OCI-LY1 (cell line): ENCODE measurements around the gene FAM13A.

Experiments used
- H2AFZ ChIP-seq: fragments of 200-600 bp; sonication (generic), shearing (Covaris generic); 2 replicates; pipeline ENCODE4 v1.6.0; 2014; ENCODE audit warnings: antibody characterized with exemption, mild to moderate bottlenecking, low read length
- H3F3A ChIP-seq: fragments of 200-600 bp; sonication (generic), shearing (Covaris generic); 2 replicates; pipeline ENCODE4 v1.6.0; 2014; ENCODE audit warnings: mild to moderate bottlenecking, antibody characterized with exemption, low read length, moderate library complexity; ENCODE audit not compliant: insufficient read depth
- H3K27ac ChIP-seq: fragments of 200-600 bp; sonication (generic); 2 replicates; pipeline ENCODE4 v1.5.1; 2014; ENCODE audit warnings: low read length, mixed run types, mild to moderate bottlenecking, low read depth; ENCODE audit not compliant: poor library complexity, severe bottlenecking
- H3K27me3 ChIP-seq: fragments of 200-600 bp; sonication (generic); 2 replicates; pipeline ENCODE4 v1.6.0; 2014; ENCODE audit warnings: antibody characterized with exemption, mild to moderate bottlenecking, low read length, moderate library complexity; ENCODE audit not compliant: insufficient read depth
- H3K36me3 ChIP-seq: fragments of 200-600 bp; sonication (generic); 2 replicates; pipeline ENCODE4 v1.6.1; 2014; ENCODE audit warnings: mild to moderate bottlenecking, antibody characterized with exemption, low read length, moderate library complexity, mixed read lengths; ENCODE audit not compliant: insufficient read depth
- H3K4me1 ChIP-seq: fragments of 200-600 bp; sonication (generic); 2 replicates; pipeline ENCODE4 v1.5.1; 2014; ENCODE audit warnings: mild to moderate bottlenecking, low read length, moderate library complexity; ENCODE audit not compliant: insufficient read depth, severe bottlenecking
- H3K4me2 ChIP-seq: fragments of 200-600 bp; sonication (generic), shearing (Covaris generic); 2 replicates; pipeline ENCODE4 v1.6.1; 2014; ENCODE audit warnings: low read length
- H3K4me3 ChIP-seq: fragments of 200-600 bp; sonication (generic); 2 replicates; pipeline ENCODE4 v1.5.1; 2014; ENCODE audit warnings: low read length, low read depth, mild to moderate bottlenecking, mixed read lengths; ENCODE audit not compliant: poor library complexity, severe bottlenecking
- H3K79me2 ChIP-seq: fragments of 200-600 bp; shearing (Covaris generic); 2 replicates; pipeline ENCODE4 v1.6.1; 2016; ENCODE audit warnings: mixed run types, low read length, mixed read lengths; ENCODE audit not compliant: insufficient read depth
- H3K9ac ChIP-seq: fragments of 200-600 bp; sonication (generic), shearing (Covaris generic); 2 replicates; pipeline ENCODE4 v1.6.1; 2014; ENCODE audit warnings: mild to moderate bottlenecking, low read length, mixed read lengths
- H3K9me2 ChIP-seq: fragments of 200-600 bp; sonication (generic), shearing (Covaris generic); 2 replicates; pipeline ENCODE4 v1.6.1; 2014; ENCODE audit warnings: low read depth, mild to moderate bottlenecking, low read length, mixed read lengths
- H3K9me3 ChIP-seq: fragments of 200-600 bp; shearing (Covaris generic); 2 replicates; pipeline ENCODE4 v1.6.1; 2014; ENCODE audit warnings: low read length, mixed read lengths
- H4K20me1 ChIP-seq: fragments of 200-600 bp; sonication (generic), shearing (Covaris generic); 2 replicates; pipeline ENCODE4 v1.6.0; 2016; ENCODE audit warnings: mild to moderate bottlenecking, low read length; ENCODE audit not compliant: insufficient read depth
- CTCF ChIP-seq: fragments of 200-600 bp; sonication (generic), shearing (Covaris generic); IDR thresholded peaks from 2 replicates; pipeline ENCODE4 v1.5.1; 2017; ENCODE audit warnings: mild to moderate bottlenecking, antibody characterized with exemption, low read length, moderate library complexity, mixed read lengths
- EZH2 ChIP-seq: fragments of 200-600 bp; sonication (generic), shearing (Covaris generic); IDR thresholded peaks from 2 replicates; pipeline ENCODE4 v1.8.0; 2017; ENCODE audit warnings: borderline replicate concordance, mixed run types, mild to moderate bottlenecking, antibody characterized with exemption, low read length, moderate library complexity, mixed read lengths

Gene FAM13A

GRCh38 chr4:88981993-88982392 lies 75.0 kb downstream of the FAM13A start:
- Histone ChIP-seq H3K9me3 (no peaks in the 10 kb centered on the region), H4K20me1 (no peaks in the 10 kb centered on the region), H3K27me3 (no peaks in the 10 kb centered on the region), H2AFZ (no peak overlapping the region), H3K4me2 (no peak overlapping the region), H3K4me1 (no peaks in the 10 kb centered on the region), H3F3A (no peaks in the 10 kb centered on the region), H3K4me3 (no peak overlapping the region), H3K27ac (no peak overlapping the region), H3K9me2 (no peaks in the 10 kb centered on the region), H3K9ac (no peak overlapping the region), H3K36me3 (no peaks in the 10 kb centered on the region), H3K79me2 (no peaks in the 10 kb centered on the region)
- TF ChIP-seq CTCF (no peak), EZH2 (no peak)

GRCh38 chr4:88981556-88981955 lies 75.4 kb downstream of the FAM13A start:
- no peak overlapping the region for H3K4me3 ChIP-seq
- no peak overlapping the region for H3K9ac ChIP-seq
- H3K4me2 ChIP-seq = no peak overlapping the region
- H3K79me2 ChIP-seq = no peaks in the 10 kb centered on the region
- H3F3A ChIP-seq = no peaks in the 10 kb centered on the region
- H2AFZ ChIP-seq = no peak overlapping the region
- no peaks in the 10 kb centered on the region for H3K9me2 ChIP-seq
- H3K9me3 ChIP-seq = no peaks in the 10 kb centered on the region
- no peaks in the 10 kb centered on the region for H3K27me3 ChIP-seq
- no peaks in the 10 kb centered on the region for H3K4me1 ChIP-seq
- TF ChIP-seq EZH2 = no peak
- TF ChIP-seq CTCF = no peak
- H4K20me1 ChIP-seq = no peaks in the 10 kb centered on the region
- H3K36me3 ChIP-seq = no peaks in the 10 kb centered on the region
- H3K27ac ChIP-seq = no peak overlapping the region

- no peak overlapping the region for H3K27ac ChIP-seq
- H3K9me3 ChIP-seq = no peaks in the 10 kb centered on the region
- no peaks in the 10 kb centered on the region for H3K79me2 ChIP-seq
- no peak overlapping the region for H3K4me2 ChIP-seq
- H3K36me3 ChIP-seq = no peaks in the 10 kb centered on the region
- TF ChIP-seq CTCF (no peak), EZH2 (no peak)
- H3F3A ChIP-seq = no peaks in the 10 kb centered on the region
- no peaks in the 10 kb centered on the region for H3K4me1 ChIP-seq
- no peak overlapping the region for H3K4me3 ChIP-seq
- H2AFZ ChIP-seq = no peak overlapping the region
- no peak overlapping the region for H3K9ac ChIP-seq
- no peaks in the 10 kb centered on the region for H3K9me2 ChIP-seq
- H4K20me1 ChIP-seq = no peaks in the 10 kb centered on the region
- H3K27me3 ChIP-seq = no peaks in the 10 kb centered on the region
Measured at GRCh38 chr4:88979276-88979675, 77.7 kb downstream of the FAM13A start.
